HG03565 (cell line): ENCODE data around the gene CUEDC1.

Source experiments
- ATAC-seq: cut with Tn5 transposase; IDR thresholded peaks from one replicate; pipeline ENCODE4 v1.9.1; 2021; ENCODE audit warnings: mild to moderate bottlenecking, moderate library complexity; ENCODE audit not compliant: unreplicated experiment

CUEDC1 gene

GRCh38 chr17:57866723-57867122 lies 88.5 kb downstream of the CUEDC1 start:
- ATAC-seq: no peak

- no peak for ATAC-seq
Measured at GRCh38 chr17:57866319-57866718, 88.9 kb downstream of the CUEDC1 start.

- ATAC-seq: no peak
Measured at GRCh38 chr17:57864273-57864672, 90.9 kb downstream of the CUEDC1 start.

GRCh38 chr17:57862694-57863667 lies 92.2 kb downstream of the CUEDC1 start:
- no peak for ATAC-seq

- no peak for ATAC-seq
Measured at GRCh38 chr17:57861790-57862693, 93.2 kb downstream of the CUEDC1 start.

GRCh38 chr17:57861000-57861789 lies 94.0 kb downstream of the CUEDC1 start:
- no peak for ATAC-seq

GRCh38 chr17:57860414-57860999 lies 94.7 kb downstream of the CUEDC1 start:
- no peak for ATAC-seq

GRCh38 chr17:57859601-57860413 lies 95.4 kb downstream of the CUEDC1 start:
- no peak for ATAC-seq

GRCh38 chr17:57858838-57859237 lies 96.4 kb downstream of the CUEDC1 start:
- no peak for ATAC-seq

GRCh38 chr17:57856792-57857620 lies 98.2 kb downstream of the CUEDC1 start:
- no peak for ATAC-seq

- no peak for ATAC-seq
Measured at GRCh38 chr17:57855391-57856035, 99.7 kb downstream of the CUEDC1 start.

- ATAC-seq: no peak
Measured at GRCh38 chr17:57853695-57854094, 101.5 kb downstream of the CUEDC1 start.

- ATAC-seq: no peak
Measured at GRCh38 chr17:57852955-57853328, 102.3 kb downstream of the CUEDC1 start.

- no peak for ATAC-seq
Measured at GRCh38 chr17:57852092-57852954, 102.9 kb downstream of the CUEDC1 start.

GRCh38 chr17:57849874-57850754 lies 105.1 kb downstream of the CUEDC1 start, which contains the start of gene MRPS23:
Gene MRPS23 (minus strand): TSS chr17:57850044. CDS start chr17:57850010, 34 bp downstream.
- peak; percentile 92 for ATAC-seq
